ENCODE measurements around the gene ARHGEF26. TPM values are rescaled to one million over a fixed set of nuclear protein-coding genes. Genes with fewer than 3 reads are reported as not detected.

The ARHGEF26 gene
- total RNA-seq, 1 experiment from 2014 or later: 1.8 TPM

DNA sequence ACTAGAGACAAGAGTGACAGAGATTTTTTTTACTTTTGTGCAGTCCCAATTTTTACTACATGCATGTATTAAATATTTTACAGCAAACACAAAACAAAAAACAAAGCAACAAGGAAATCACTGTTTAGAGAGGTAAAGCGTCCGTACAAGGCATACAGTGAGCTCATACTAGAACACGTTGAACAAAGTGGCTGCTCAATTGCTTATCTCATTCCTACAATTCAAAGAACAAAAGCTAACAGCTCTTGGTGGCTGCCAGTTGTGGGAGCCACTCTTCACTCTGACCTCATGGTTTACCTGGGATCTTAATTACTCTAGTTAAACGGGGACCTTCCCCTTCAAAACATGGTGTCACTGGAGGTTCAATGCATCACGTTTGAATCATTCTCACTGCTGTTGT is 7.6 kb upstream of the ARHGEF26 start:
- DNase-seq (ENCODE audit: low read depth): no peak

DNA sequence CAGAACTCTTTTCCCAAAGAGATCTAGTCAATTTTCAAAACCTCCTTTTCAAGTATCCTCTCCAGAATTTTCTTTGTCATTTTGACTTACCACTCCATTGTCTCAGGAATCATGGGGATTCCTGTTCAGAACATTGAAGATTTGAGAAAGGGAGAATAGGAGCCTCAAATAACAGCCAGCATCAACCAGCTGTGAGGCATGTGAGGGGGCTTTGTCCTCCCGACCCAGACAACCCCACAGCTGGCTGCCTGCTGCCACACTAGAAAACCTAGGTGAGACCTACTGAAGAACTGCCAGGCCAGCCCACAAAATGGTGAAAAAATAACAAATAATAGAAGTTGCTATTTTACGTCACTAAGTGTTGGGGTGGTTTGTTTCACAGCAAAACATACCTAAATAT is 5.9 kb upstream of the ARHGEF26 start:
- no peak for DNase-seq (ENCODE audit: low read depth)

DNA sequence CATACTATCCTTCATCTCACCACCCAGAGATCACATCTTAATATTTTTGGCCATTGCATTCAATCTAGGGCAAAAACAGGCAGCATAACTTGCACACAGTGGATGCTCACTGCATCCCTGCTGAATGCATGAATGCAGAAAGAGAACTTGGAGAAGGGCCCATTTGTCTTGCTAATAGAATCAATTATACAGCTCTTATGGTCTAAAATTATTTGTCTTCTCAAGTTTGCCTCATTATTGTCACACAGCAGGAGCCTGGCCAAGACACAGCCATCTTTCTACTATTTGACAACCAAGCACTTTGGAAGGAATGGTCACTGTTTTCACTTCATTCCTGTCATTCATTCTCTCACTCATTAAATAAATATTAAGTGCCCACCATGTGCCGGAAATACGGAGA is 1.2 kb upstream of the ARHGEF26 start:
- DNase-seq (ENCODE audit: low read depth): no peak

DNA sequence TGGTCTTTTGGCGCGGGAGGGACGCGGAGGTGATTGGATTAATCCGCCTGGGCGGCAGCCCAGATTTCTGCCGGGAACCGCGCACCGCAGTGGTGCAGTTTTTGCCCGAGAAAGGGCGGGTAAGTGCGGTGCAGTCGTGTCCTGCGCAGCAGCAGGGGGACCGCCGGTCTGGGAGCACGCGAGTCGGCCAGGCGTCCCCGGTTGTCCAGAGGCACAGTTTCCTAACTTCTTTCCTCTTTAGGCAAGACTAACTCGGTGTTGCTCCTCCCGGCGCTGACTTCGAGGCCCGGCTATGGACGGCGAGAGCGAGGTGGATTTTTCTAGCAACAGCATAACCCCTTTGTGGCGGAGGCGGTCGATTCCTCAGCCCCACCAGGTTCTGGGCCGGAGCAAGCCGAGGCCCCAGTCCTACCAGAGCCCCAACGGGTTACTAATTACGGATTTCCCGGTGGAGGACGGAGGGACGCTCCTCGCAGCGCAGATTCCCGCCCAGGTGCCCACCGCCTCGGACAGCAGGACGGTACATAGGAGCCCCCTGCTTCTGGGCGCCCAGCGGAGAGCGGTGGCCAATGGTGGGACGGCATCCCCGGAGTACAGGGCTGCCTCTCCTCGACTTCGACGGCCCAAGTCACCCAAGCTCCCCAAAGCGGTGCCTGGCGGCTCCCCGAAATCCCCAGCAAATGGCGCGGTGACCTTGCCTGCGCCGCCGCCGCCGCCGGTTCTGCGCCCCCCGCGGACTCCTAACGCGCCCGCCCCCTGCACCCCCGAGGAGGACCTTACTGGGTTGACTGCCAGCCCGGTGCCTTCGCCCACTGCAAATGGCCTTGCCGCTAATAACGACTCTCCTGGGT is 736 bp downstream of the ARHGEF26 start:
- peak; percentile 21 for DNase-seq (ENCODE audit: low read depth)

DNA sequence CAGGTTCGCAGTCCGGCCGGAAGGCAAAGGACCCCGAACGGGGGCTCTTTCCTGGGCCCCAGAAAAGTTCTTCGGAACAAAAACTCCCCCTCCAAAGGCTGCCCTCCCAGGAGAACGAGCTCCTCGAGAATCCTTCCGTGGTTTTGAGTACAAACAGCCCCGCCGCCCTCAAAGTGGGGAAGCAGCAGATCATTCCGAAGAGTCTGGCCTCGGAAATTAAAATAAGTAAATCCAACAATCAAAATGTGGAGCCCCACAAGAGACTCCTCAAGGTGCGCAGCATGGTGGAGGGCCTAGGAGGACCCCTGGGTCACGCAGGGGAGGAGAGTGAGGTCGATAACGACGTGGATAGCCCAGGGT is 1.3 kb downstream of the ARHGEF26 start:
- no peak for DNase-seq (ENCODE audit: low read depth)

DNA sequence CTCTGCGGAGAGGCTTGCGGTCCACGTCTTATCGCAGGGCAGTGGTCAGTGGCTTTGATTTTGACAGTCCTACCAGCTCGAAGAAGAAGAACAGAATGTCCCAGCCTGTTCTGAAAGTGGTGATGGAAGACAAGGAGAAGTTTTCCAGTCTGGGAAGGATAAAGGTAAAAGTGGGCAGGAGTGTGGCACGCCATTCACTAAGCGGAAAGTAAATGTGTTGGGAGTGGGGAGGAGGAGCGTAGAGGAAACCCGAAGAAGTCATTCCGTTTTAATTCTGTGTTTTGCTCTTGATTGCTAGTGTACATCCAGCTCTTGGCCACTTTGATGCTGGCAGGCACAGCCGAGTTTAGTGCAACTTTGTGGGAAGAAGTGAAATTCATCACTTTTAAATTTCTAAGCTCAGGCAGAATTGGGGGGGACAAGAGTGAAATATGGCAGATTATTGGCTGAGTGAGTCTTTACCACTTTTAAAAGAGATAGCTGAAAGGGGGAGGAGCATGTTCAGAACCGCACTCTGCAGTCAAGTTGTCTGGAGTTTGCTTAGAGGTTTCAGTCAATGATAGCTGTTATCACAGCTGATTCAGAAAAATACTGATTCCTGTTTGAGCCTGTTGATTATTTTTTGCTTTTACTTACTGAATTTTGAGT is 1.8 kb downstream of the ARHGEF26 start:
- no peak for DNase-seq (ENCODE audit: low read depth)

DNA sequence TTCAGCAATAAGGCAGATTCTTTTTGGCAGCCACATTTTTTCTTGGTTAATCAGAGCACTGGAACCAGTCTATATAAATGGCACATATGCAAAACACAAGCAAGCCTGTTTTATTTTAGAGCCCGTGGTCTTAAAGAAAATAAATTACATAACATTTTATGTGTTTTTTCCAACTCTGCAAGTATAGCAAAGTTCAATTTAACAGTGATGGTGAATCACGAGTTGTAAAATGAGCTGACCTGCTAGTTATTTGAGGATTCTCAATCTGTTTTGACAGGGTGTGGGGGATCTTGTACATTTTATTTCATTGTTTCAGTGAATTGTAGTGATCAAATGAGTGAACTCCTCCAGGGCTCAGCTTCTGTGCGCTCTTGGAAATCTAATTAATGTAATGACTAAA is 2.7 kb downstream of the ARHGEF26 start:
- DNase-seq (ENCODE audit: low read depth): no peak

DNA sequence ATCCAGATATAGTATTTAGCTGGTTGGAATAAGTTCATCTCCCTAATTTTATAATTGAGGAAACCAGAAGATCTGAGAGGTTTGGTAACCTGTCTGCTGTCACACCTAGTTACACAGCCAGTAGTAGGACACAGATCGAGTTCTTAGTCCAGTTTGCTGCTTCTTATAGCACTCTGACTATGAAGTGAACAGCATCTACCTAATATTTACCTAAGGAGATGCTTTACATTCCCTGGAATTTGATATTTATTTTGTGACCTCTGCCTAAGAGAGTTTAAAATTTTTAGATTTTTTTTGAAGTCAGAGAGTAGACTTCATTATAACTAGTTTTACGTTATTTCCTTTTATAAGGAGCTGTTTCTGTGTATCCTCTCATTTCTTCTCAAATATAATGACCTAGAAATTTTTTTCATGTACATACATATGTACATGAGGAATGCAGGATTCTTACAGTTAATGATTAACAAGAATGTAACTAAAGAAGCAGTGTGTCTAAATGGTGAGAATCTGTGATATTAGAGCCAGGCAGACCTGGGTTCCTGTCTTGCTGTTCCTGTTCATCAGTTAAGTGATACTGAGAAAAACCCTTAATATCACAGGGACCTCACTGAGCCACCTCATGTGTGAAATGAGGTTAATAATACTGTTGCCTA is 4.3 kb downstream of the ARHGEF26 start:
- DNase-seq (ENCODE audit: low read depth): no peak

DNA sequence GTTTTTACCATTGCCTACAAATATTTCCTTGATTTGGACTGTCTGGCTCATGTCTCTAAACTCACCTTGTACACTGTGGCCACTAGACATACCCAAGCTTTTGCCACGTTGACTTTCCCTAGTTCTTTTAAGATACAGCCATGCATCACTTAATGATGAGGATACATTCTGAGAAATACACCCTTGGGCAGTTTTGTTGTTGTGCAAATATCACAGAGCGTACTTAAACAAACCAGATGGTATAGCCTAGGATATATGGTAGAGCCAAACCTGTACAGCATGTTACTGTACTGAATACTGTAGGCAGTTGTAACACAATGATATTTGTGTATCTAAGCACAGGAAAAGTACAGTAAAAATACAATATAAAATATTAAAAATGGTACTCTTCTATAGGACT is 5.5 kb downstream of the ARHGEF26 start:
- DNase-seq (ENCODE audit: low read depth): no peak

DNA sequence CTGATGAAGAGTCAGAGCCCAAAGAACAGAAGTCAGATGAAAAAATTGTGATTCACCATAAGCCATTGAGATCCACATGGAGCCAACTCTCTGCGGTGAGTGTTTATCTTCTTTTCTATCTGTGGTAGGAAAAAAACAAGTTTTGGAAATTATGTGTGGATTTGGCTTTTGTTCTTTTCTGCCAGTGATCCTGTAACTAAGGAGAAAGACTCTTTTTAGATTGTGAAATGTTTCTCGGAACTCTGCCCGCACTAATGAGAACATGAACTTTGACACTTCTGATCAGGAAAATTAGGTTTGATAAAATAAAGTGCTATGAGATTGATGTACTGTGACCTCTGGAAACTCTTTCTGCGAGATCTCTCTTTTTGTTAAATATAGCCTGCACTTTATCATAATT is 8.4 kb downstream of the ARHGEF26 start:
- no peak for DNase-seq (ENCODE audit: low read depth)

DNA sequence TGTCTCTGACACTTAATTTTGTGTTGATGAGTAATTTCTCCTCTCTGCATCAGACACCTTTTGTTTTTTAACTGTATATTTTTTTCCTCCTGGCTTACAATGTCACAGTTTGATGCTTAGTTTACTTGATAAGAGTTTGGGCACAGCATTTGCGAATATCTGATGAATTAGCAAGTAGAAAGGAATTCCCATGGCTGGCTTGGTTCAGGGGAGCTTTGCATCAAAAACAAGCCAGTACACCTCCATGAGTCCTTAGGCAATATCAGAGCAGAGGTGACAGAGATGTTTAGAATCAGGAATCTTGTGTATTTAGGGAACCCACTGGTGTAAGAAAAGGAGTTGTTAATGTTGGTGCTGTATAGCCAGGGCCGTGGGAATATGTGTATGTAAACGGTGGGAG is 9.3 kb downstream of the ARHGEF26 start:
- no peak for DNase-seq (ENCODE audit: low read depth)

DNA sequence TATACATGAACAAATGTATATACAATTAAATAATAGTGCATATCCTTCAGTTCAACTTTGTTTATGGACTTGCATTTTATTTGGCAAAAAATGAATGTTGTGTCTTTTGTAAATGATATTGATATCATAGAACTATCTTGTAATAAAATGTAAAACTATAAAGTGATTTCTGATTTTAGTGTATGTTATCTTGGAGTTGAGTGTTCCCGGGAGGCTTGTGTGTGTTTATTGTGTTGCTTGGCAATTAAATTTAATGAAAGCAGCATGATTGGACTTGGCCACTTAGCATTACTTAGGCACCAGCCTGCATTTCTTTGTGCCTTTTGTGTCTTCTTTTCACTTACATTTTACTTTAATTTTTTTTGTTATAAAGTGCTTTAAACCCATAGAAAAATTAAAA is 10.6 kb downstream of the ARHGEF26 start:
- DNase-seq (ENCODE audit: low read depth): no peak

DNA sequence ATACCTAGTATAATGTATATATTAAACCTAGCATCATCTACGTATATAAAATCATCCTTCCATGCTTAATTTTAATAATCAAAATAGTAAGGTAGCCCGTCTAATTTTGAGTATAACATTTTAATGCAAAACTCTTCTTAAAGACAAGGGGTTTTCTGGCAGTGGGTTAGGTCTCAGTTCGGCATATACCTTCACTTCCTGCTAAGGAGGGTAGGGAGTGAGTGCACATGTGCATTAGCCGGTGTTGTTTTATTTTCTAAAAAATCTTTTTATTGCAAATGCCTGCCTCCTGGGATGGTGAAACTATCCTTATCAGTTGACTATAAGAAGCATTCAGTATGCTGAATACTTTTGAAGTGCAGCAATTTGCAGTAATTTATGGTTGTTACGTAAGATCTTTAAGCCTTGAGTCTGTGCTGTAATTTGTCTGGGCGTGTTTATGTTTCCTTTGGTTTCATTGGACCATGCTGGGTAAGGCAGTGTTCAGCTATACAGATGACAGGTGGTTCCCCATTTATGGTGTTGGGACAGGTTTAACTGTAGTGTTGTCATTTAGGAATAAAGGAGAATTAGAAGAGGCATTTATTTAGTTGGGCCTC is 11.7 kb downstream of the ARHGEF26 start:
- no peak for DNase-seq (ENCODE audit: low read depth)

DNA sequence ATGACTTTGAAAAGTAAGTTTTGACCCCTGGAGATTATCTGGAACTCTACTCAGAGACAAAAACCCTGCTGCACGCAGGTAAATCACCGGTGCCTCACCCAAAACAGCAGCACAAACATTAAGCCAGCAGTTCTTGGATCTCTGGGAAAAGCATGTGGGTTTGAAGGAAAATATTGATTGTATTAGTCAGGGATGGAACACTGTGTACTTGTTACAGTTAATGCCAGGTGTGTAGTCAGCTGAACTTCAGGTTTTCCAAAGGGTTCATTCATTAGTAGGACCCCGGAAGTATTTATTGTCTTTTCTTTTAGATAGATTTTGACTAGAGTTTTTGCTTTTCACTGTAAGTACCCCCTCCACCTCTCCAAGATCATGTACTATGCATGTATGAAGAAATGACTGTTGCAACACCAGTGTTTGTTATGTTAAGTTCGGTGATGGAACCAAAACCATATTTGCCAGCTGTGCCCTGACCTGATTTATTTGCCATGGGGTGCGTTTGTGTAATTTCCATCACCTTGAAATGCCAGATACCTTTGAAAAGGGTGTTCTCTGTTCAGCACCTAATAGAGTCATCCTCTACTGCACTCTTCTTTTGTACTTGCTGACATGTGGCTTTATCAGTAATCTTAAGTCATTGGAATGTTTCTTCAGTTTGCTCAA is 14.5 kb downstream of the ARHGEF26 start:
- DNase-seq (ENCODE audit: low read depth): no peak

DNA sequence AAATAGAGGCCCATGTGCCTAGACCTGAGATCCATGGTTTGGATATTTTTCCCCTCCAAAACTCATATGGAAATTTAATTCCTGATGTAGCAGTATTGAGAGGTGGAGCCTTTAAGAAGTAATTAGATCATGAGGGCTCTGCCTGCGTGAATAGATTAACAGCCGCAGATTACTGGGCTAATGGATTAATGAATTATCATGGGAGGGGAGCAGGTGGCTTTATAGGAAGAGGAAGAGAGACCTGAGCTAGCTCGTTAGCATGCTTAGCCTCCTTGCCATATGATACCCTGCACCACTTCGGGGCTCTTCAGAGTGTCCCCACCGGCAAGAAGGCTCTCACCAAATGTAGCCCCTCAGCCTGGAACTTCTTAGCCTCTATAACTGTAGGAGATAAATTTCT is 15.8 kb downstream of the ARHGEF26 start:
- DNase-seq (ENCODE audit: low read depth): no peak

DNA sequence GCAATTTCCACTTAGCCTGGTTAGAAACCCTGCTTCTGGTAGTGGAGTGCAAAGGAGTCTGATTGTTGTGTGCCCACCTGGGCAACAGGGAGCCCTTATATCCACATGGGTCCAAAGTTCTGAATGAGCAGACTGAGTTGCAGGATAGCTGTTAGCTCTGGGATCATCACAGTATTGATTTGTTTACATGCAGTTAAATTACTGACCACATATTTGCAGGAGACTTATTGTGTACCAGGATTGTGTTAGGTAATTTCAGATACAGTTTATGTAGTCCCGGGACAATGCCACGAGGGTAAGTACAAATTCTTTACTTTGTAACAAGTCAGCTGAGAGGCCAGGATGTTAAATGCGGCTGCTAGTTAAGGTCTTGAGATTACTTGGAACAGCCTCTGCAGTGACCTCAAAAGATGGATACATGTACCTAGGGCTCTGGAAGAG is 18.8 kb downstream of the ARHGEF26 start:
- DNase-seq (ENCODE audit: low read depth): no peak

DNA sequence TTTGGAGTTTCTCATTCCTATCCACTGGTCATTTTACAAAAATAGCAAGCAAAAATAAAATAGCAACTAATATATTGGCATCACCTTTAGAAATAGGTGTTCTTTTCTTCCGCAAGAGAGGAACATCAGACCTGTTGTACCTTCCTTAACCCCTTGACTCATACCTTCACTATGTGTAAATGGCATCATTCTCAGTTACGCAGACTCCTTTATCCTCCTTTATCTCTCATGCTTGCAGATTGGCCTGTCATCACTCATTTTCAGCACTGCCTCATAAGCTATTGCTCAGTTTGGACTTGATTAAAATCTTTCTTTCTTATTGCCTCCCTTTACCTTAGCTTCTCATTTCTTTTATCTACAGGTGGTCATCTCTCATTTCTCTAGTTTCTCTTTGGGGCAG is 21.4 kb downstream of the ARHGEF26 start:
- no peak for DNase-seq (ENCODE audit: low read depth)

DNA sequence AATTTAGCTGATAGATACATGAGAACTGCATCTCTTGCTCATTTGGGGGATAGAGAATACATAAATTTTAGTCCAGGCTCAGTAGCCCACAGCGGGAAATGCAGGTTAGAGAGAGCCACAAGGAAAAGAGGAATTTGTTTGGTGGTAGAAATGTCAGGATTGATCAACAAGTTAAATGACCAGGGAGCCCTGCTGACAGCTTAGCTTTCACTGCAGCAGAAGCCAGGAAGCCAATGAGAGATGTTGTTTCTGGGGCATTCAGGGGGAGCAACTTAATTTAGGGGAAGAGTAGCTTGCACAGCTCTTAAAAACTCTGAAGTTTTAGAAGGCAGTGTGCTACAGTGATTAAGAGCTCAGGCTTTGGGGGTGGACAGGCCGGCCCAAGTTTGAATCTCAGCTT is 22.7 kb downstream of the ARHGEF26 start:
- no peak for DNase-seq (ENCODE audit: low read depth)

DNA sequence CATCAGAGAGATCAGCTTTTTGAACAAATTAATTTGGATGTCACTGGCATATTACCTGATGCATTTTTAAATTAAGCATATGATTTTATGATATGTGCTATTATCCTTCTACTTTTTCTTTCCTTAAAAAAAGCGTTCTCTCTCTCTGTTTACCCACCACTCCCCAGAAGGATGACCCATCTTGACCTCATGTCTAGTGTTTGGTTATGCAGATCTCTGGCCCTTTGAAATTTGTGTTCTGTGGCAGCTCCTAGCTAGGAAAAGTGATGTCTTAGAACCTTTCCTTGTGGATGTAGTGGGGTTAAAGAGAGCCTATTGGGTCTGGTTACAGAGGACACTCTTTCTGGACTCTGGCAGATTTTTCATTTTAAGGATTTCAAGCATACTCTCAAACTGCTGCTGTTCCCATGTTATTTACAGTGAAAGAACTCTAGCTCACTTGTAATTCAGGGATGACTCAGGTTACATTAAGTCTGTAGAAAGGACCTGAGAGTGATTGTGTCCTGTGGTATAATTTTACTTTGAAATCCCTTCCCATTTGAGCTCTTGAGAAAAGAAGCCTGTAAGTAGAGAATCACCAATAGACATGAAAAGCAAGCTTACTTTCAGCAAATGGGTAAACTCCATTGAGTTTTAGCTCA is 23.8 kb downstream of the ARHGEF26 start:
- DNase-seq (ENCODE audit: low read depth): peak; percentile 5

DNA sequence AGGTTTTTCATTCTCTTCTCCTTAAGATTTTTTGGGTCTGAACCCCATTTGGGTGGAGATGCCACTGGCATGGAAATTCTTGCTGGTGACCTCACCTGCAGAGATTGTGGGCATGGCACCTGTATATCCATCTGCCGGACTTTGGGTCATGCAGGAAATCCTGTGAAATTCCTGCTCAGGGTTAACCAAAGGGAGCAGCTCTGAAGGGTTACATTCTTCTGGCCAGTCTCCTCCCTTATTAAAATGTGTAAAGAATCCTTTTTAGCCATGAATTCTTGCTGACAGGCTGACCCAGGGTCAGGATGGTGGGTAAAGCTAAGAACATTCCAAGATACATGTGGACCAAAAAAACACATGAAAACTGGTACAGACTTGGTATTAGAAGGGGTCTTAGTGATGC is 27.4 kb downstream of the ARHGEF26 start:
- no peak for DNase-seq (ENCODE audit: low read depth)

DNA sequence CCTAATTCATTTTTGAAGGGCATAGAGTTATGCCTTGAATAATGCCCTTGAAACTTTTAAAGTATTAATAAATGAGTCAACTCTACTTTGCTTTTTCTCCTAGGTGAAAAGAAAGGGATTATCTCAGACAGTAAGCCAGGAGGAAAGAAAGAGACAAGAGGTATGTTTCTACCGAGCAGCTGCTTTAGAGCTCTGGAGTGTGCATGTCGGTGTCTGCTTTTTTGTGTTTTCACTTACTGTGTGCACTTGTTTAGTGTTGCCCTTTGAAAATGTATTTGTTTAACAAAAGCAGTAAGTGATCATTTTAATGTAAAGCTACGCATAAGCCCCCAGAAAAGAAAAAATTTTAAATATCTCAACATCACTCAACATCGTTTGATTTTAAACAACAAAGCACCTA is 28.1 kb downstream of the ARHGEF26 start:
- no peak for DNase-seq (ENCODE audit: low read depth)

Measured in LHCN-M2 (cell line).